K562 (cell line): Measurements from ENCODE around the gene FOS. TPM values are rescaled to one million over a fixed set of nuclear protein-coding genes. Genes with fewer than 3 reads are reported as not detected.
A peak's percentile ranks its signal among the peaks of the same experiment; 100 is the strongest.

Experiments used
- ATAC-seq: fragments of 200-7000 bp; cut with Tn5 transposase; 3 replicates; pipeline ENCODE4 v1.9.1; 2020; ENCODE audit warnings: moderate library complexity
- BruUV-seq: library from RNA; stranded (reverse); fragments of 400-500 nt; replicated peaks from 2 replicates; lab custom pipeline; 2021; lab: Mats Ljungman, UMichigan
- CTCF ChIA-PET: fragments of 300-600 bp; formaldehyde crosslinking; extraction: SDS; loops from one replicate; lab custom pipeline; 2021; ENCODE audit warnings: low intra/inter-chr PET ratio; lab: Yijun Ruan, JAX
- POLR2A ChIA-PET: fragments of 300-600, 350-650 bp; sonication (Branson Sonifier 250); formaldehyde crosslinking; extraction: SDS; loops from one replicate; lab custom pipeline; 2021; ENCODE audit warnings: antibody characterized with exemption, inconsistent platforms; lab: Yijun Ruan, JAX
- DNase-seq, 4 experiments: peaks; one replicate each; pipeline versions ENCODE4 v3.0.0 to v3.0.0-alpha.2; 2011 to 2018; ENCODE audit warnings: low spot score in 3 of 4, mixed read lengths in 3 of 4; ENCODE audit errors: extremely low read depth in 1 of 4
- FAIRE-seq: peaks from 2 replicates; lab custom pipeline; 2011; peaks lifted over from hg19 to GRCh38; lab: Jason Lieb, UNC
- H2AFZ ChIP-seq: 2 replicates; pipeline ENCODE4 v1.6.0; 2011; ENCODE audit warnings: low read depth, low read length, control low read depth, inconsistent platforms
- H3K27ac ChIP-seq: fragments of 200-600 bp; 3 replicates; pipeline ENCODE4 v1.8.0; 2011; ENCODE audit warnings: low read depth, mild to moderate bottlenecking, control low read depth, inconsistent platforms, low read length, moderate library complexity, mixed read lengths; ENCODE audit errors: extremely low read depth
- H3K27me3 ChIP-seq, 2 experiments: fragments of 300-600 bp in 1 of 2; 2 replicates in 1 of 2; 3 replicates in 1 of 2; pipeline versions ENCODE4 v1.6.0 to v1.8.0; 2011; ENCODE audit warnings: inconsistent platforms in 2 of 2, low read length in 2 of 2, mild to moderate bottlenecking in 1 of 2, mixed read lengths in 1 of 2, moderate library complexity in 1 of 2; ENCODE audit not compliant: control insufficient read depth in 2 of 2, insufficient read depth in 2 of 2
- H3K36me3 ChIP-seq: fragments of 300-600 bp; 3 replicates; pipeline ENCODE4 v1.8.0; 2011; ENCODE audit warnings: mild to moderate bottlenecking, low read length, inconsistent platforms; ENCODE audit not compliant: control insufficient read depth, insufficient read depth
- H3K4me1 ChIP-seq, 2 experiments: fragments of 200-600 bp in 1 of 2; replicated peaks in 1 of 2; 2 replicates in 1 of 2; 3 replicates in 1 of 2; pipeline versions ENCODE4 v1.5.1 to v1.8.0; 2011; ENCODE audit warnings: inconsistent platforms in 2 of 2, low read length in 2 of 2, mild to moderate bottlenecking in 1 of 2, mixed read lengths in 1 of 2, moderate library complexity in 1 of 2; ENCODE audit not compliant: control insufficient read depth in 2 of 2, insufficient read depth in 2 of 2
- H3K4me2 ChIP-seq: 2 replicates; pipeline ENCODE4 v1.6.1; 2011; ENCODE audit warnings: low read length, control low read depth, inconsistent platforms, mixed read lengths; ENCODE audit not compliant: insufficient read depth
- H3K4me3 ChIP-seq: fragments of 200-600 bp; sonication (generic), shearing (Covaris generic); 2 replicates; pipeline ENCODE4 v1.5.1; 2016; ENCODE audit warnings: control low read depth, inconsistent platforms
- H3K79me2 ChIP-seq: fragments of 200-600 bp; 3 replicates; pipeline ENCODE4 v1.8.0; 2011; ENCODE audit warnings: low read length, inconsistent platforms; ENCODE audit not compliant: control insufficient read depth, insufficient read depth
- H3K9ac ChIP-seq, 2 experiments: 2 replicates each; pipeline versions ENCODE4 v1.6.0 to v1.6.1; 2011; ENCODE audit warnings: low read depth in 2 of 2, low read length in 2 of 2, control low read depth in 1 of 2, inconsistent platforms in 1 of 2, mild to moderate bottlenecking in 1 of 2, mixed read lengths in 1 of 2; ENCODE audit not compliant: insufficient read depth in 1 of 2
- H3K9me1 ChIP-seq: one replicate; pipeline ENCODE4 v1.6.0; 2011; ENCODE audit warnings: inconsistent platforms, mild to moderate bottlenecking, low read length, moderate library complexity; ENCODE audit not compliant: control insufficient read depth, insufficient read depth
- H3K9me3 ChIP-seq: replicated peaks from 2 replicates; pipeline ENCODE4 v1.5.1; 2011; ENCODE audit warnings: low read depth, low read length, inconsistent platforms; ENCODE audit not compliant: control insufficient read depth, insufficient read depth
- H4K20me1 ChIP-seq: replicated peaks from 2 replicates; pipeline ENCODE4 v1.6.1; 2011; ENCODE audit warnings: low read length, inconsistent platforms, mixed read lengths; ENCODE audit not compliant: control insufficient read depth, insufficient read depth
- GABPB1 ChIP-seq: sonication (generic); formaldehyde crosslinking; IDR thresholded peaks from 2 replicates; pipeline ENCODE4 v1.8.0; 2022; ENCODE audit warnings: mild to moderate bottlenecking, missing genetic modification reagents
- HNRNPUL1 ChIP-seq: fragments of 200-400 bp; formaldehyde crosslinking; IDR thresholded peaks from 2 replicates; pipeline ENCODE4 v1.6.1; 2017; ENCODE audit warnings: low read length
- HOXB6 ChIP-seq: fragments of 250-450 bp; sonication (Bioruptor Pico); IDR thresholded peaks from 2 replicates; pipeline ENCODE4 v1.5.1; 2022; ENCODE audit warnings: mild to moderate bottlenecking, borderline replicate concordance
- MAFF ChIP-seq: IDR thresholded peaks from 2 replicates; pipeline ENCODE4 v1.6.1; 2012; ENCODE audit warnings: low read length, improper control_type of control experiment
- RNF2 ChIP-seq: sonication (generic); IDR thresholded peaks from 2 replicates; pipeline ENCODE4 v1.6.1; 2016
- RUNX1 ChIP-seq: sonication (generic); IDR thresholded peaks from 2 replicates; pipeline ENCODE4 v1.6.1; 2016; ENCODE audit warnings: antibody characterized with exemption, low read depth
- SETDB1 ChIP-seq: IDR thresholded peaks from one replicate; pipeline ENCODE4 v1.6.1; 2012; ENCODE audit warnings: low read length, control low read depth, inconsistent platforms
- TSHZ1 ChIP-seq: fragments of 250-450 bp; sonication (Bioruptor Pico); IDR thresholded peaks from 2 replicates; pipeline ENCODE4 v1.4.0; 2020; ENCODE audit warnings: mild to moderate bottlenecking, moderate library complexity
- XRCC5 ChIP-seq: fragments of 200-400 bp; formaldehyde crosslinking; IDR thresholded peaks from 2 replicates; pipeline ENCODE4 v1.6.1; 2017; ENCODE audit warnings: low read depth, mild to moderate bottlenecking, low read length
- WGBS: fragments of 100-300 bp; shearing (Covaris generic); methylation state at CpG from one replicate; pipeline ENCODE4 v1.1.6; 2016; ENCODE audit warnings: low coverage, mixed read lengths; ENCODE audit not compliant: insufficient coverage; ENCODE audit errors: missing lambda C conversion rate; 5-methylcytosine and 5-hydroxymethylcytosine counted together
- in situ Hi-C: fragments of 300-500 bp; cut with MboI; formaldehyde crosslinking; loops from 4 replicates; pipeline ENCODE4 v1.15.0; 2018; ENCODE audit warnings: inconsistent platforms, mixed read lengths
- intact Hi-C: fragments of 100-400 bp; cut with micrococcal nuclease; formaldehyde crosslinking; loops from 2 replicates; pipeline ENCODE4 v1.14.2; 2022
- polyA plus RNA-seq, 8 experiments: library from polyadenylated mRNA; depleted of rRNA in 4 of 8; stranded (reverse) in 5 of 8; unstranded in 3 of 8; fragments of >200 nt; fragmentation: Nextera tagmentation in 2 of 8; fragmentation: Illumina TruSeq in 1 of 8; extraction: Ambion mirVana in 2 of 8; extraction: Trizol in 1 of 8; gene quantifications; 2 replicates each; pipeline versions ENCODE4 v1.2.1 to v1.2.3, GENCODE V29; 2011 to 2014; ENCODE audit warnings: inconsistent platforms in 1 of 8, missing spikeins in 1 of 8
- total RNA-seq, 7 experiments: library from RNA; depleted of rRNA in 6 of 7; stranded (reverse); fragments of >200 nt in 6 of 7; fragmentation: Illumina TruSeq in 2 of 7; extraction: Trizol in 2 of 7; gene quantifications; 2 replicates each; pipeline versions ENCODE4 v1.2.1 to v1.2.3, GENCODE V29; 2011 to 2021; ENCODE audit warnings: low replicate concordance in 1 of 7

Gene FOS
- total and polyA plus RNA-seq, 9 of the 15 experiments (the other 6 are each of a cell fraction or from before 2014, with no cell fraction given) = 0.54 to 13.8 (median 8.9) TPM

- TF ChIP-seq TSHZ1 (no peak), RUNX1 (no peak), RNF2 (no peak), HOXB6 (CRISPR knock-in tag) (no peak), HNRNPUL1 (no peak), XRCC5 (no peak)
- TF ChIP-seq, all 486 proteins: peak for 58
Measured at GRCh38 chr14:75293920-75294648, 15.5 kb downstream of the FOS start (continued).

- Histone ChIP-seq H3K9me1 (no peaks in the 10 kb centered on the region), H3K9ac (peak overlapping the region; percentile 85 to 89), H3K4me2 (peak overlapping the region; percentile 88), H3K36me3 (no peaks in the 10 kb centered on the region), H3K4me1 (peaks cover 23 to 35% of the 10 kb centered on the region in 2 experiments), H3K9me3 (no peaks in the 10 kb centered on the region), H3K27me3 (no peaks in the 10 kb centered on the region), H3K79me2 (no peaks in the 10 kb centered on the region; the same call in 2 of the 3 replicates), H4K20me1 (no peaks in the 10 kb centered on the region), H2AFZ (peak overlapping the region; percentile 78), H3K27ac (peak overlapping the region; percentile 71), H3K4me3 (peak overlapping the region; percentile 61)
- TSS peak; percentile 91 for BruUV-seq
- ChIA-PET CTCF (interaction anchor here (1.3 kb wide), 1 partner anchor 56 kb away, joined by 4 read pairs; no protein-coding TSS in a partner anchor), POLR2A (interaction anchor here (1.0 to 1.6 kb wide), 3 partner anchors 11 to 18 kb away, joined by 7 to 11 read pairs (median 8); no protein-coding TSS in a partner anchor)
- in situ Hi-C loops = no loop called here
- ATAC-seq (no peak), DNase-seq (peak in 1 of 4 experiments; percentile 25), FAIRE-seq (no peak)
- intact Hi-C loops = loop anchor here (2.0 to 5.0 kb wide), 3 partner anchors 36 to 432 kb away; no protein-coding TSS in a partner anchor
- 7% methylated on average over 9 of the region's 9 CpGs for WGBS
- TF ChIP-seq SETDB1 (no peak), GABPB1 (CRISPR knock-in tag) (no peak), MAFF (no peak)
Measured at GRCh38 chr14:75294649-75295033, 16.0 kb downstream of the FOS start.
